ENCODE results near the gene SSBP4. TPM values are rescaled to one million over a fixed set of nuclear protein-coding genes. Genes with fewer than 3 reads are reported as not detected.
A peak's percentile ranks its signal among the peaks of the same experiment; 100 is the strongest.

The SSBP4 gene
- total and polyA plus RNA-seq, 9 of the 15 experiments (the other 6 are each of a cell fraction or from before 2014, with no cell fraction given), result 1.1 to 189 (median 39.0) TPM

DNA sequence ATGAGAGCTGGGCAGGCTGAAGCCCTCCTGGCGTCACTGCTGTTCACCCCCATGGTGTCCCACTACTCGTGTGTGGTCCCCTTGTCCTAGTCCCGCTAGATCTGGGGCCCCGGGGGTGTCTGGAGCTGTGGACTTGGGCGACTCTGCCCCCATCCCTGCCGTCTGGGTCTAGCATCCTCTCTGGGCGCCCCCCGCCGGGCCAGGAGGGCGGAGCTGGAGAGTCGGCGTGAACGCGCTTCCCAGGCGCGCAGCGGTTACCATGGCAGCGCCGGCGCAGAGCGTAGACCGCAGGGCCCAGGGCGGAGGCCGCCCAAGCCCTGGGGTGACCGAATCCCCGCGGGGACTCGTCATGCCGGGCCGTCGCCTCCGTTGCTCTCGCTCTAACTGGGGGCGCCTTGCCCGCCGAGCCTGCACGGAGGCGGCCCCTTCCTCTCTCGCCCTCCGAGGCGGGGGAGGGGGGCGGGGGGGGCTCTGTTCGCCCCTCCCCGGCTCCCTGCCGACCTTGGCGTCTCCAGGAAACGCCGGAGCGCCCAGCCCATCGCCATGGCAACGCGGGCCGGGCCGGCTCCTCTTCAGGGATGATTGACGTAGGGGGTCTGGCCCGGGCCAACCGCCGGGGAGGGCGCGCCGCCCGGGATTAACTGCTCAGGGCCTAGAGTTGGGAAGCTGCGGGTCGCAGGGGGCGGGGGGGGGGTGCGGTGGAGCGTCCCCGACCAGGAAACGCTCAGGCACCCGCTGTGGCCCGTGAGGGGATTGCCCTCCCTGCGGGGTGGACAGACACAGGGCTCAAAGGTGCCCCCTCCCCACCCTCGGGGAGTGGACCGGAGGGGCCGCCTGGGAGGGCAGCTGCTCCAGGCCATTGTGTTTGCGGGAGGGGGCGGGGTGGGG is 9.8 kb downstream of the SSBP4 start (continued):
- TF ChIP-seq HDAC6 (IDR thresholded peaks at IDR 0.05; ENCODE audit: low read depth, low read length), result no peak
- TF ChIP-seq, protein P1, sequence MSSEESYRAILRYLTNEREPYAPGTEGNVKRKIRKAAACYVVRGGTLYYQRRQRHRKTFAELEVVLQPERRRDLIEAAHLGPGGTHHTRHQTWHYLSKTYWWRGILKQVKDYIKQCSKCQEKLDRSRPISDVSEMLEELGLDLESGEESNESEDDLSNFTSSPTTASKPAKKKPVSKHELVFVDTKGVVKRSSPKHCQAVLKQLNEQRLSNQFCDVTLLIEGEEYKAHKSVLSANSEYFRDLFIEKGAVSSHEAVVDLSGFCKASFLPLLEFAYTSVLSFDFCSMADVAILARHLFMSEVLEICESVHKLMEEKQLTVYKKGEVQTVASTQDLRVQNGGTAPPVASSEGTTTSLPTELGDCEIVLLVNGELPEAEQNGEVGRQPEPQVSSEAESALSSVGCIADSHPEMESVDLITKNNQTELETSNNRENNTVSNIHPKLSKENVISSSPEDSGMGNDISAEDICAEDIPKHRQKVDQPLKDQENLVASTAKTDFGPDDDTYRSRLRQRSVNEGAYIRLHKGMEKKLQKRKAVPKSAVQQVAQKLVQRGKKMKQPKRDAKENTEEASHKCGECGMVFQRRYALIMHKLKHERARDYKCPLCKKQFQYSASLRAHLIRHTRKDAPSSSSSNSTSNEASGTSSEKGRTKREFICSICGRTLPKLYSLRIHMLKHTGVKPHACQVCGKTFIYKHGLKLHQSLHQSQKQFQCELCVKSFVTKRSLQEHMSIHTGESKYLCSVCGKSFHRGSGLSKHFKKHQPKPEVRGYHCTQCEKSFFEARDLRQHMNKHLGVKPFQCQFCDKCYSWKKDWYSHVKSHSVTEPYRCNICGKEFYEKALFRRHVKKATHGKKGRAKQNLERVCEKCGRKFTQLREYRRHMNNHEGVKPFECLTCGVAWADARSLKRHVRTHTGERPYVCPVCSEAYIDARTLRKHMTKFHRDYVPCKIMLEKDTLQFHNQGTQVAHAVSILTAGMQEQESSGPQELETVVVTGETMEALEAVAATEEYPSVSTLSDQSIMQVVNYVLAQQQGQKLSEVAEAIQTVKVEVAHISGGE (CRISPR knock-in tag; IDR thresholded peaks at IDR 0.05), result 0 out of 6 replicates have a peak, but pooled peaks of 1 of the 3 experiments have one; percentile 42
- TF ChIP-seq HDAC8 (tag; IDR thresholded peaks at IDR 0.05), result no peak
- no peak for TF ChIP-seq TAF15 (IDR thresholded peaks at IDR 0.05; ENCODE audit: low read depth, low read length)
- TF ChIP-seq ESRRB (CRISPR knock-in tag; IDR thresholded peaks at IDR 0.05; ENCODE audit: borderline replicate concordance), result no peak
- TF ChIP-seq FOXK1 (CRISPR knock-in tag; IDR thresholded peaks at IDR 0.05; ENCODE audit: borderline replicate concordance), result no peak
- no peak for TF ChIP-seq POLR2AphosphoS5 (IDR thresholded peaks at IDR 0.05; ENCODE audit: control insufficient read depth, insufficient read depth, low read depth, low read length)
- no peak for TF ChIP-seq PURB (CRISPR knock-in tag; IDR thresholded peaks at IDR 0.05; ENCODE audit: low read depth)
- TF ChIP-seq ZNF324 (CRISPR knock-in tag; IDR thresholded peaks at IDR 0.05), result no peak
- TF ChIP-seq ZNF75A (CRISPR knock-in tag; IDR thresholded peaks at IDR 0.05), result no peak
- TF ChIP-seq, protein P2, sequence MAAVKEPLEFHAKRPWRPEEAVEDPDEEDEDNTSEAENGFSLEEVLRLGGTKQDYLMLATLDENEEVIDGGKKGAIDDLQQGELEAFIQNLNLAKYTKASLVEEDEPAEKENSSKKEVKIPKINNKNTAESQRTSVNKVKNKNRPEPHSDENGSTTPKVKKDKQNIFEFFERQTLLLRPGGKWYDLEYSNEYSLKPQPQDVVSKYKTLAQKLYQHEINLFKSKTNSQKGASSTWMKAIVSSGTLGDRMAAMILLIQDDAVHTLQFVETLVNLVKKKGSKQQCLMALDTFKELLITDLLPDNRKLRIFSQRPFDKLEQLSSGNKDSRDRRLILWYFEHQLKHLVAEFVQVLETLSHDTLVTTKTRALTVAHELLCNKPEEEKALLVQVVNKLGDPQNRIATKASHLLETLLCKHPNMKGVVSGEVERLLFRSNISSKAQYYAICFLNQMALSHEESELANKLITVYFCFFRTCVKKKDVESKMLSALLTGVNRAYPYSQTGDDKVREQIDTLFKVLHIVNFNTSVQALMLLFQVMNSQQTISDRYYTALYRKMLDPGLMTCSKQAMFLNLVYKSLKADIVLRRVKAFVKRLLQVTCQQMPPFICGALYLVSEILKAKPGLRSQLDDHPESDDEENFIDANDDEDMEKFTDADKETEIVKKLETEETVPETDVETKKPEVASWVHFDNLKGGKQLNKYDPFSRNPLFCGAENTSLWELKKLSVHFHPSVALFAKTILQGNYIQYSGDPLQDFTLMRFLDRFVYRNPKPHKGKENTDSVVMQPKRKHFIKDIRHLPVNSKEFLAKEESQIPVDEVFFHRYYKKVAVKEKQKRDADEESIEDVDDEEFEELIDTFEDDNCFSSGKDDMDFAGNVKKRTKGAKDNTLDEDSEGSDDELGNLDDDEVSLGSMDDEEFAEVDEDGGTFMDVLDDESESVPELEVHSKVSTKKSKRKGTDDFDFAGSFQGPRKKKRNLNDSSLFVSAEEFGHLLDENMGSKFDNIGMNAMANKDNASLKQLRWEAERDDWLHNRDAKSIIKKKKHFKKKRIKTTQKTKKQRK (IDR thresholded peaks at IDR 0.05; ENCODE audit: borderline replicate concordance, low read depth, low read length), result no peak
- no peak for TF ChIP-seq CEBPB (tag; IDR thresholded peaks at IDR 0.05)
- TF ChIP-seq, protein P3, sequence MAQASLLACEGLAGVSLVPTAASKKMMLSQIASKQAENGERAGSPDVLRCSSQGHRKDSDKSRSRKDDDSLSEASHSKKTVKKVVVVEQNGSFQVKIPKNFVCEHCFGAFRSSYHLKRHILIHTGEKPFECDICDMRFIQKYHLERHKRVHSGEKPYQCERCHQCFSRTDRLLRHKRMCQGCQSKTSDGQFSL (CRISPR knock-in tag; IDR thresholded peaks at IDR 0.05), result peak; percentile 88
- TF ChIP-seq, protein P3 (tag; IDR thresholded peaks at IDR 0.05), result peak in 1 of 2 experiments; percentile 86; a peak in 2 of 4 replicates
- no peak for TF ChIP-seq ETV6 (IDR thresholded peaks at IDR 0.05; ENCODE audit: borderline replicate concordance in 1 of 2, low read depth in 2 of 2, low read length in 1 of 2)
- no peak for TF ChIP-seq ETV6 (CRISPR knock-in tag; IDR thresholded peaks at IDR 0.05; ENCODE audit: borderline replicate concordance)
- TF ChIP-seq XRCC4 (IDR thresholded peaks at IDR 0.05; ENCODE audit: extremely low read depth, insufficient read depth, insufficient read length), result no peak
- no peak for TF ChIP-seq PHTF2 (CRISPR knock-in tag; IDR thresholded peaks at IDR 0.05)
- TF ChIP-seq TAF7 (tag; IDR thresholded peaks at IDR 0.05), result no peak

Measured in K562 (cell line).